Measurements from ENCODE around the gene FOSL1. TPM values are rescaled to one million over a fixed set of nuclear protein-coding genes. Genes with fewer than 3 reads are reported as not detected.
A peak's percentile ranks its signal among the peaks of the same experiment; 100 is the strongest.

Gene FOSL1
- total RNA-seq, 1 experiment from 2014 or later: 33.7 TPM

DNA sequence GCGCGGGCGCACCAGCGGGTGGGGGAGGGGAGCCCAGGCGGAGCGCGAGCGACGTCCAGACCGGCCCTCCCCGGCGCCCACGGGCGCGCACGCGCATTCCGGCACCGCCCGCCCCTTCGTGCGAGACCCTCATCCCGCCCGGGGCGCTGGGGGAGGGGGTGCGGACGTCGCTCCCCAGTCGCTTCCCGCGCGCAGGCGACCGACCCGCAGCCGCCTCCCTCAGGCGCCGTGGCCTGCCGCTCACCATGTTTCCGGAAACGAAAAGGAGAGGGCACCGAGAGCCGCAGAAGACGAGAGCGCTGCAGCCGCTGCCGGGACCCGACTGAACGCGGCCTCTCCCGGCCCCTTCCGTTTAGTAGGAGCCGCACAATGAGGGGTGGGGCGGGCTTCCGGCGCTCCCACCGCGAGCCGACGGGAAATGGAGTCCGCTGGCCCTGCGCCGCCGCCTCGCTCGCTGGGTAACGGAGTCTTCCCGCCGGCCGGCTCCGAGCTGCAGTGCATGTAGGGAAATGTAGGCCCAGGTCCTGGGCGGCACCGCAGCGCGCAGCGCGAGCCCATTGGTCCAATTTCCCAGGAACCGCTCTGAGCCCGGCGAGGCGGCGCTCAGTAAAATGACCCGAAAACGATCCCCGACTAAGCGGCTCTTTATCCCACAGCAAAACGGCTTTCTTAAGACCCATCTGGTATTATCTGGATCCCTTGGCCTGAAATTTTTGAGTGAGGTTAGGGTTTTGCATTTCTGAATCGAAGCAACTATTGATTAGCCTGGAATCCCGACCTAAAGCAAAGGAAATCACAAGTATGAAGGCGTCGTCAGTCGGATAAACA, 42.1 kb downstream of the FOSL1 start, which contains the start of gene CFL1:
TSS of gene CFL1 (minus strand) at position 328 of the 828 bp plus-strand sequence. CDS start at position 247, 81 bp downstream.
- WGBS (ENCODE audit: extremely low coverage, insufficient read length, low lambda C conversion rate): no CpG with 5 or more reads among the region's 92 CpGs
- no peak within 1 kb of the TSS for H4K91ac ChIP-seq (ENCODE audit: insufficient read length, low read depth, low read length)
- H2AK5ac ChIP-seq (ENCODE audit: insufficient read length, low read length): no peak within 1 kb of the TSS
- H3K23ac ChIP-seq (ENCODE audit: insufficient read length, low read depth, low read length): no peak within 1 kb of the TSS
- H3K56ac ChIP-seq (ENCODE audit: insufficient read length, low read depth, low read length): no peak within 1 kb of the TSS
- peaks cover 2% of the 10 kb centered on the region for H4K20me1 ChIP-seq (ENCODE audit: control insufficient read depth, insufficient read depth, insufficient read length)
- peak within 1 kb of the TSS; percentile 91 to 99 (median 97) for H3K27ac Mint-ChIP-seq
- H3K18ac ChIP-seq (ENCODE audit: insufficient read length, low read depth, low read length): peak within 1 kb of the TSS; percentile 73
- H3K9ac ChIP-seq (ENCODE audit: extremely low read depth, insufficient read length, low read length): peak within 1 kb of the TSS; percentile 81
- no peak within 1 kb of the TSS for H3T11ph ChIP-seq (ENCODE audit: low read length)
- H3K4me3 Mint-ChIP-seq: peak within 1 kb of the TSS; percentile 86 to 93
- peaks cover 29 to 31% of the 10 kb centered on the region in 2 experiments for H3K4me1 Mint-ChIP-seq
- H3K4me2 ChIP-seq (ENCODE audit: insufficient read depth, insufficient read length, low read length): peak within 1 kb of the TSS; percentile 92
- H3K27me3 Mint-ChIP-seq (ENCODE audit: low read depth): no peaks in the 10 kb centered on the region
- TF ChIP-seq CTCF (conservative IDR thresholded peaks at IDR 0.05): no peak
- peak within 1 kb of the TSS; percentile 54 for H3K27ac ChIP-seq (ENCODE audit: insufficient read length, low read depth, low read length)
- peak within 1 kb of the TSS; percentile 79 for H2BK120ac ChIP-seq (ENCODE audit: low read depth, low read length, poor library complexity, severe bottlenecking)
- no peak within 1 kb of the TSS for H2BK15ac ChIP-seq (ENCODE audit: low read depth, low read length)
- H3K9me3 Mint-ChIP-seq: peaks cover 0 to 3% of the 10 kb centered on the region in 2 experiments; a peak in 2 of 5 replicates
- no peaks in the 10 kb centered on the region for H3K4me1 ChIP-seq (ENCODE audit: insufficient read depth, low read length)
- H2BK12ac ChIP-seq (ENCODE audit: insufficient read length, low read depth, low read length): no peak within 1 kb of the TSS
- no peaks in the 10 kb centered on the region for H3K27me3 ChIP-seq (ENCODE audit: insufficient read depth, low read length)
- peaks cover 25% of the 10 kb centered on the region for H3K23me2 ChIP-seq (ENCODE audit: insufficient read length, low read depth, low read length, poor library complexity, severe bottlenecking)
- no peak within 1 kb of the TSS for H2BK20ac ChIP-seq (ENCODE audit: low read depth, low read length, poor library complexity, severe bottlenecking)
- H4K8ac ChIP-seq (replicated peaks; ENCODE audit: insufficient read length, low read depth, low read length): no peak within 1 kb of the TSS
- H3K79me2 ChIP-seq (ENCODE audit: insufficient read depth, low read length): peaks cover 14% of the 10 kb centered on the region; the same call in 1 of the 2 replicates
- H3K9me3 ChIP-seq (ENCODE audit: control insufficient read depth, low read depth, low read length): no peaks in the 10 kb centered on the region
- peaks cover 48 to 53% (median 51%) of the 10 kb centered on the region in 3 experiments for H3K36me3 Mint-ChIP-seq (ENCODE audit: insufficient read depth in 1 of 3, low read depth in 3 of 3)
- H2AFZ ChIP-seq (ENCODE audit: low read length): no peak within 1 kb of the TSS
- no peak within 1 kb of the TSS for H4K5ac ChIP-seq (ENCODE audit: insufficient read length, low read depth, low read length)
- DNase-seq: peak; percentile 99
- peak within 1 kb of the TSS; percentile 83 for H3K14ac ChIP-seq (ENCODE audit: insufficient read depth, low read length)
- peaks cover 3% of the 10 kb centered on the region for H3K79me1 ChIP-seq (ENCODE audit: insufficient read depth, low read depth, low read length, poor library complexity, severe bottlenecking)
- no peak within 1 kb of the TSS; the same call in 1 of the 2 replicates for H3K4ac ChIP-seq (ENCODE audit: low read depth, low read length)
- no peak within 1 kb of the TSS for H2BK5ac ChIP-seq (ENCODE audit: insufficient read length, low read length)

Measured in H9 (cell line).